PFSK-1 (cell line): ENCODE data around the gene ALG5.

Experiments used
- FOXP2 ChIP-seq: optimal IDR thresholded peaks from 2 replicates; pipeline ENCODE3; 2011; ENCODE audit warnings: borderline replicate concordance, control low read depth, inconsistent platforms; ENCODE audit not compliant: insufficient read depth; ENCODE audit errors: extremely low read length, extremely low read depth
- POLR2AphosphoS5 ChIP-seq: IDR thresholded peaks from 2 replicates; pipeline ENCODE4 v1.6.1; 2012; ENCODE audit warnings: low read depth, mild to moderate bottlenecking, control low read depth, low read length, moderate library complexity
- REST ChIP-seq, 2 experiments: IDR thresholded peaks; 2 replicates each; pipeline versions ENCODE4 v1.6.1 to v1.8.0; 2011 to 2012; ENCODE audit warnings: low read depth in 2 of 2, low read length in 2 of 2, control low read depth in 1 of 2, inconsistent platforms in 1 of 2, mild to moderate bottlenecking in 1 of 2, moderate library complexity in 1 of 2; ENCODE audit not compliant: insufficient read depth in 1 of 2
- SIN3A ChIP-seq: IDR thresholded peaks from 2 replicates; pipeline ENCODE4 v1.6.1; 2012; ENCODE audit warnings: mild to moderate bottlenecking, low read length, moderate library complexity, borderline replicate concordance; ENCODE audit not compliant: insufficient read depth
- TAF1 ChIP-seq: IDR thresholded peaks from 2 replicates; pipeline ENCODE4 v1.6.1; 2012; ENCODE audit warnings: low read length, control low read depth, borderline replicate concordance; ENCODE audit not compliant: insufficient read depth

Gene ALG5

GRCh38 chr13:36910545-36910944 lies 88.6 kb downstream of the ALG5 start:
- TF ChIP-seq SIN3A: no peak
- TF ChIP-seq REST (IDR thresholded peaks at IDR 0.05; ENCODE audit: insufficient read depth in 1 of 2, low read depth in 2 of 2, low read length in 2 of 2): no peak
- TF ChIP-seq FOXP2: no peak
- TF ChIP-seq POLR2AphosphoS5: no peak
- TF ChIP-seq TAF1: no peak

- TF ChIP-seq POLR2AphosphoS5 (no peak), REST (IDR thresholded peaks at IDR 0.05; ENCODE audit: insufficient read depth in 1 of 2, low read depth in 2 of 2, low read length in 2 of 2) (no peak), SIN3A (no peak), TAF1 (no peak), FOXP2 (no peak)
Observed at GRCh38 chr13:36907821-36908220, 91.3 kb downstream of the ALG5 start.

- TF ChIP-seq TAF1 (no peak), POLR2AphosphoS5 (no peak), FOXP2 (no peak), REST (IDR thresholded peaks at IDR 0.05; ENCODE audit: insufficient read depth in 1 of 2, low read depth in 2 of 2, low read length in 2 of 2) (no peak), SIN3A (no peak)
Observed at GRCh38 chr13:36907266-36907665, 91.9 kb downstream of the ALG5 start.

GRCh38 chr13:36905944-36906343 lies 93.2 kb downstream of the ALG5 start:
- TF ChIP-seq TAF1 (no peak), FOXP2 (no peak), POLR2AphosphoS5 (no peak), SIN3A (no peak), REST (IDR thresholded peaks at IDR 0.05; ENCODE audit: insufficient read depth in 1 of 2, low read depth in 2 of 2, low read length in 2 of 2) (no peak)
